Measurements from ENCODE around the gene GPR31.

DNA sequence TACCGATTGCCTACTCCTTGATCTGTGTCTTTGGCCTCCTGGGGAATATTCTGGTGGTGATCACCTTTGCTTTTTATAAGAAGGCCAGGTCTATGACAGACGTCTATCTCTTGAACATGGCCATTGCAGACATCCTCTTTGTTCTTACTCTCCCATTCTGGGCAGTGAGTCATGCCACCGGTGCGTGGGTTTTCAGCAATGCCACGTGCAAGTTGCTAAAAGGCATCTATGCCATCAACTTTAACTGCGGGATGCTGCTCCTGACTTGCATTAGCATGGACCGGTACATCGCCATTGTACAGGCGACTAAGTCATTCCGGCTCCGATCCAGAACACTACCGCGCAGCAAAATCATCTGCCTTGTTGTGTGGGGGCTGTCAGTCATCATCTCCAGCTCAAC is 21.4 kb downstream of the GPR31 start:
- TF ChIP-seq HDGF (IDR thresholded peaks at IDR 0.05; ENCODE audit: borderline replicate concordance) (no peak), SP1 (IDR thresholded peaks at IDR 0.05) (no peak), NFRKB (IDR thresholded peaks at IDR 0.05) (no peak), BHLHE40 (IDR thresholded peaks at IDR 0.05; ENCODE audit: borderline replicate concordance) (no peak), ELF4 (IDR thresholded peaks at IDR 0.05) (no peak), CTBP1 (IDR thresholded peaks at IDR 0.05; ENCODE audit: borderline replicate concordance) (no peak)

Measured in HEK293T (cell line).